IMR-90 (cell line): Measurements from ENCODE around the gene PRKCE. TPM values are rescaled to one million over a fixed set of nuclear protein-coding genes. Genes with fewer than 3 reads are reported as not detected.
A peak's percentile ranks its signal among the peaks of the same experiment; 100 is the strongest.

Experiments used
- ATAC-seq: fragments of 200-7000 bp; cut with Tn5 transposase; 2 replicates; pipeline ENCODE4 v1.9.1; 2020; ENCODE audit warnings: low read depth, mild to moderate bottlenecking, moderate library complexity
- BruUV-seq: library from RNA; stranded (reverse); fragments of 400-500 nt; replicated peaks from 2 replicates; lab custom pipeline; 2021; lab: Mats Ljungman, UMichigan
- CTCF ChIA-PET: fragments of 300-600 bp; formaldehyde crosslinking; extraction: SDS; loops from one replicate; lab custom pipeline; 2021; ENCODE audit warnings: antibody characterized with exemption; lab: Yijun Ruan, JAX
- POLR2A ChIA-PET: fragments of 300-600 bp; sonication (Branson Sonifier 250); formaldehyde crosslinking; loops from one replicate; lab custom pipeline; 2022; ENCODE audit warnings: antibody characterized with exemption; ENCODE audit not compliant: unreplicated experiment; lab: Charles Lee
- DNase-seq: peaks from one replicate; pipeline ENCODE4 v3.0.0; 2013
- H2AFZ ChIP-seq: replicated peaks from 2 replicates; pipeline ENCODE3; 2013; ENCODE audit warnings: low read length, mild to moderate bottlenecking; ENCODE audit not compliant: poor library complexity
- H2AK5ac ChIP-seq: 2 replicates; pipeline ENCODE4 v1.6.1; 2013; ENCODE audit warnings: low read depth, low read length, inconsistent platforms
- H2AK9ac ChIP-seq: replicated peaks from 2 replicates; pipeline ENCODE3; 2013; ENCODE audit warnings: mild to moderate bottlenecking, low read depth, low read length, moderate library complexity; ENCODE audit not compliant: poor library complexity
- H2BK120ac ChIP-seq: 2 replicates; pipeline ENCODE4 v1.6.1; 2013; ENCODE audit warnings: low read depth, low read length, inconsistent platforms
- H2BK15ac ChIP-seq: 3 replicates; pipeline ENCODE4 v1.6.1; 2013; ENCODE audit warnings: low read depth, low read length, inconsistent platforms
- H2BK20ac ChIP-seq: 2 replicates; pipeline ENCODE4 v1.6.1; 2013; ENCODE audit warnings: low read depth, mild to moderate bottlenecking, inconsistent platforms, low read length, moderate library complexity
- H2BK5ac ChIP-seq: 2 replicates; pipeline ENCODE4 v1.6.1; 2013; ENCODE audit warnings: mild to moderate bottlenecking, low read depth, low read length, inconsistent platforms; ENCODE audit not compliant: poor library complexity, severe bottlenecking
- H3K14ac ChIP-seq: replicated peaks from 2 replicates; pipeline ENCODE4 v1.6.1; 2013; ENCODE audit warnings: low read depth, low read length, inconsistent platforms
- H3K18ac ChIP-seq: 2 replicates; pipeline ENCODE4 v1.6.1; 2013; ENCODE audit warnings: low read depth, low read length, control low read depth
- H3K23ac ChIP-seq: 2 replicates; pipeline ENCODE4 v1.6.1; 2013; ENCODE audit warnings: low read depth, low read length, inconsistent platforms
- H3K27ac ChIP-seq: 2 replicates; pipeline ENCODE4 v1.5.1; 2013; ENCODE audit warnings: mild to moderate bottlenecking, control low read depth, low read length; ENCODE audit not compliant: insufficient read depth
- H3K27me3 ChIP-seq: 2 replicates; pipeline ENCODE4 v1.6.1; 2013; ENCODE audit warnings: low read length; ENCODE audit not compliant: control insufficient read depth, insufficient read depth
- H3K36me3 ChIP-seq: 2 replicates; pipeline ENCODE4 v1.6.1; 2013; ENCODE audit warnings: low read length, mixed read lengths; ENCODE audit not compliant: control insufficient read depth, insufficient read depth
- H3K4ac ChIP-seq: 2 replicates; pipeline ENCODE4 v1.6.1; 2013; ENCODE audit warnings: low read depth, low read length, inconsistent platforms
- H3K4me1 ChIP-seq: 2 replicates; pipeline ENCODE4 v1.6.1; 2013; ENCODE audit warnings: low read length, mixed read lengths; ENCODE audit not compliant: control insufficient read depth, insufficient read depth
- H3K4me2 ChIP-seq: 2 replicates; pipeline ENCODE4 v1.6.1; 2013; ENCODE audit warnings: low read depth, mild to moderate bottlenecking, control low read depth, low read length, moderate library complexity
- H3K4me3 ChIP-seq: 2 replicates; pipeline ENCODE4 v1.5.1; 2013; ENCODE audit warnings: low read depth, mild to moderate bottlenecking, control low read depth, low read length, moderate library complexity; ENCODE audit not compliant: insufficient read depth
- H3K56ac ChIP-seq: 2 replicates; pipeline ENCODE4 v1.6.1; 2013; ENCODE audit warnings: low read length, inconsistent platforms; ENCODE audit not compliant: insufficient read depth; ENCODE audit errors: extremely low read depth
- H3K79me1 ChIP-seq, 2 experiments: 2 replicates each; pipeline ENCODE4 v1.6.1; 2013; ENCODE audit warnings: low read length in 2 of 2, inconsistent platforms in 1 of 2, low read depth in 1 of 2
- H3K9ac ChIP-seq: 2 replicates; pipeline ENCODE4 v1.6.1; 2013; ENCODE audit warnings: low read depth, low read length, control low read depth
- H3K9me1 ChIP-seq: 2 replicates; pipeline ENCODE4 v1.6.1; 2013; ENCODE audit warnings: low read length, inconsistent platforms; ENCODE audit not compliant: insufficient read depth
- H3K9me3 ChIP-seq: 2 replicates; pipeline ENCODE4 v1.6.1; 2013; ENCODE audit warnings: low read length; ENCODE audit not compliant: control insufficient read depth, insufficient read depth
- H4K20me1 ChIP-seq: 2 replicates; pipeline ENCODE4 v1.6.1; 2013; ENCODE audit warnings: low read length, inconsistent platforms; ENCODE audit not compliant: insufficient read depth
- H4K5ac ChIP-seq: 2 replicates; pipeline ENCODE4 v1.6.1; 2013; ENCODE audit warnings: mild to moderate bottlenecking, low read depth, low read length, control low read depth
- H4K8ac ChIP-seq, 2 experiments: 2 replicates each; pipeline ENCODE4 v1.6.1; 2013; ENCODE audit warnings: low read depth in 2 of 2, low read length in 2 of 2, control low read depth in 1 of 2, inconsistent platforms in 1 of 2
- H4K91ac ChIP-seq: 2 replicates; pipeline ENCODE4 v1.6.1; 2013; ENCODE audit warnings: low read depth, low read length, inconsistent platforms; ENCODE audit not compliant: insufficient read depth
- BHLHE40 ChIP-seq: fragments of 150-350 bp; IDR thresholded peaks from 2 replicates; pipeline ENCODE4 v1.6.1; 2016; ENCODE audit warnings: mild to moderate bottlenecking, low read depth, low read length
- CHD1 ChIP-seq: IDR thresholded peaks from 2 replicates; pipeline ENCODE4 v1.6.1; 2012; ENCODE audit warnings: low read depth, low read length, improper control_type of control experiment
- FOS ChIP-seq: fragments of 150-350 bp; IDR thresholded peaks from 2 replicates; pipeline ENCODE4 v1.6.1; 2016; ENCODE audit warnings: low read depth, low read length
- MAFK ChIP-seq: IDR thresholded peaks from 2 replicates; pipeline ENCODE4 v1.6.1; 2012; ENCODE audit warnings: low read depth, low read length, improper control_type of control experiment
- MAZ ChIP-seq: IDR thresholded peaks from 2 replicates; pipeline ENCODE4 v1.6.1; 2012; ENCODE audit warnings: low read depth, mild to moderate bottlenecking, low read length, improper control_type of control experiment, moderate library complexity, borderline replicate concordance
- MXI1 ChIP-seq: IDR thresholded peaks from 2 replicates; pipeline ENCODE4 v1.6.1; 2012; ENCODE audit warnings: low read depth, mild to moderate bottlenecking, low read length, moderate library complexity, borderline replicate concordance
- POLR2A ChIP-seq: IDR thresholded peaks from 2 replicates; pipeline ENCODE4 v1.6.1; 2012; ENCODE audit warnings: mild to moderate bottlenecking, low read depth, low read length
- RAD21 ChIP-seq: IDR thresholded peaks from 2 replicates; pipeline ENCODE4 v1.6.1; 2012; ENCODE audit warnings: low read length, improper control_type of control experiment
- RCOR1 ChIP-seq: IDR thresholded peaks from 2 replicates; pipeline ENCODE4 v1.6.1; 2012; ENCODE audit warnings: mild to moderate bottlenecking, low read length, improper control_type of control experiment; ENCODE audit not compliant: insufficient replicate concordance
- RFX5 ChIP-seq: IDR thresholded peaks from 2 replicates; pipeline ENCODE4 v1.8.0; 2012; ENCODE audit warnings: low read depth, mild to moderate bottlenecking, low read length, moderate library complexity
- SMC3 ChIP-seq: fragments of 150-350 bp; IDR thresholded peaks from 2 replicates; pipeline ENCODE4 v1.6.1; 2016; ENCODE audit warnings: low read depth, mild to moderate bottlenecking, antibody characterized with exemption, low read length, moderate library complexity
- USF2 ChIP-seq: fragments of 150-350 bp; IDR thresholded peaks from 2 replicates; pipeline ENCODE4 v1.6.1; 2017; ENCODE audit warnings: mild to moderate bottlenecking, antibody characterized with exemption, low read length, low read depth
- WGBS, 2 experiments: methylation state at CpG; one replicate each; pipeline versions ENCODE4 v1.1.5 to v1.1.7; 2013; ENCODE audit warnings: missing lambda C conversion rate in 2 of 2; ENCODE audit not compliant: insufficient read length in 1 of 2; ENCODE audit errors: extremely low coverage in 2 of 2; 5-methylcytosine and 5-hydroxymethylcytosine counted together
- dilution Hi-C: fragments of 300-500 bp; cut with HindIII; formaldehyde crosslinking; loops from one replicate; pipeline ENCODE4 v1.14.3; 2018; ENCODE audit warnings: low sequenced_read_pairs; ENCODE audit not compliant: unreplicated experiment
- in situ Hi-C: fragments of 300-500 bp; cut with MboI; formaldehyde crosslinking; loops from 3 replicates; pipeline ENCODE4 v1.14.3; 2019; ENCODE audit warnings: low sequenced_read_pairs, inconsistent platforms, mixed read lengths
- intact Hi-C: fragments of 100-400 bp; cut with micrococcal nuclease; formaldehyde crosslinking; loops from 2 replicates; pipeline ENCODE4 v1.10.0; 2022
- polyA plus RNA-seq, 3 experiments: library from polyadenylated mRNA; depleted of rRNA; stranded (reverse); fragments of >200 nt; gene quantifications; 2 replicates each; pipeline ENCODE4 v1.2.3, GENCODE V29; 2012; ENCODE audit warnings: low replicate concordance in 1 of 3
- total RNA-seq: library from RNA; depleted of rRNA; stranded (reverse); fragments of >200 nt; gene quantifications from 2 replicates; pipeline ENCODE4 v1.2.3, GENCODE V29; 2012
- TF ChIP-seq, protein P1 (sequence below): conservative IDR thresholded peaks from 2 replicates; pipeline ENCODE4 v1.5.1; 2012; ENCODE audit warnings: mild to moderate bottlenecking, low read depth, low read length, improper control_type of control experiment

The PRKCE gene
- total and polyA plus RNA-seq, 2 of the 4 experiments (the other 2 are of a cell fraction) = 8.1 to 32.4 TPM

DNA sequence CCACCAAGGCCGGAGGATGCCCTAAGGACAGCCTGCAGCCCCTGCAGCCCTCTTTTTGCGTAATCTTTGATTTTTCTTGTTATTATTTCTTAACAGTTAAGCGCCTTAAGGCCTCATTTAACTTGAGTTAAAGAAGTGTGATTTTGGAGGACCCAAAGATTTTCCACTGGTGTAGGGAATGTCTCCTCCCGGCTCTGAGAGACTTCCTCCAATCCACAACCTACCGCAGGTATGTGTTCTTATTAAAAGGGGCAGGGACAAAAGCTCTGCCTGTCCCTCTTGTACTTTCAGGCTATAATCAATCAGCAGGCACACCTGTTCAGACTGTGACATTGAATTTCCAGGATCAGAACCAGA, 285.1 kb downstream of the PRKCE start (continued):
- TF ChIP-seq USF2 (no peak), RCOR1 (no peak), BHLHE40 (no peak)

GRCh38 chr2:45937990-45938389, 286.5 kb downstream of the PRKCE start:
- DNase-seq (no peak), ATAC-seq (no peak)
- ChIA-PET CTCF (no interaction called here), POLR2A (no interaction called here)
- no peaks in the 10 kb centered on the region for H3K36me3 ChIP-seq
- H3K9me1 ChIP-seq = peaks cover 23% of the 10 kb centered on the region
- H3K27me3 ChIP-seq = no peaks in the 10 kb centered on the region
- H2AFZ ChIP-seq = peak overlapping the region; percentile 13
- peak overlapping the region; percentile 71; the same call in 1 of the 2 replicates for H3K14ac ChIP-seq
- H4K91ac ChIP-seq = peak overlapping the region; percentile 69
- intact Hi-C loops = loop anchor here (1.0 to 10.0 kb wide), 4 partner anchors 54 to 953 kb away; no protein-coding TSS in a partner anchor
- dilution Hi-C loops = loop anchor here (25.0 kb wide), 1 partner anchor 301 kb away; no protein-coding TSS in a partner anchor
- peak overlapping the region; percentile 9; the same call in 1 of the 2 replicates for H3K9ac ChIP-seq
- BruUV-seq = no TSS peak
- peak overlapping the region; percentile 97 for H2AK5ac ChIP-seq
- no peak overlapping the region for H3K56ac ChIP-seq
- peak overlapping the region; percentile 55; the same call in 1 of the 2 replicates for H3K23ac ChIP-seq
- H3K79me1 ChIP-seq = peaks cover 2 to 19% of the 10 kb centered on the region in 2 experiments; a peak in 2 of 4 replicates
- H4K8ac ChIP-seq = peak overlapping the region; percentile 41 to 72; a peak in 3 of 4 replicates
- in situ Hi-C loops = loop anchor here (5.0 to 10.0 kb wide), 2 partner anchors 163 to 291 kb away; no protein-coding TSS in a partner anchor
- H3K4me2 ChIP-seq = no peak overlapping the region; the same call in 1 of the 2 replicates
- peak overlapping the region; percentile 57; the same call in 2 of the 3 replicates for H2BK15ac ChIP-seq
- H2BK20ac ChIP-seq = peak overlapping the region; percentile 81
- H3K4me3 ChIP-seq = no peak overlapping the region
- peak overlapping the region; percentile 77 for H2AK9ac ChIP-seq
- H4K5ac ChIP-seq = peak overlapping the region; percentile 93
- peaks cover 22% of the 10 kb centered on the region for H3K4me1 ChIP-seq
- H2BK5ac ChIP-seq = peak overlapping the region; percentile 90
- peak overlapping the region; percentile 99 for H2BK120ac ChIP-seq
- peak overlapping the region; percentile 92 for H3K4ac ChIP-seq
- peak overlapping the region; percentile 85; the same call in 1 of the 2 replicates for H3K27ac ChIP-seq
- H3K9me3 ChIP-seq = no peaks in the 10 kb centered on the region
- peak overlapping the region; percentile 80 for H3K18ac ChIP-seq
- WGBS, 2 experiments = no CpG with 5 or more reads among the region's 4 CpGs
- H4K20me1 ChIP-seq = peaks cover 4% of the 10 kb centered on the region; the same call in 1 of the 2 replicates
- no peak for TF ChIP-seq MXI1
- no peak for TF ChIP-seq USF2
- no peak for TF ChIP-seq BHLHE40
- TF ChIP-seq MAFK = no peak
- TF ChIP-seq POLR2A = no peak
- no peak for TF ChIP-seq SMC3
- TF ChIP-seq RFX5 = no peak
- no peak for TF ChIP-seq CHD1
- TF ChIP-seq FOS = no peak
- TF ChIP-seq MAZ = no peak
- TF ChIP-seq, protein P1, sequence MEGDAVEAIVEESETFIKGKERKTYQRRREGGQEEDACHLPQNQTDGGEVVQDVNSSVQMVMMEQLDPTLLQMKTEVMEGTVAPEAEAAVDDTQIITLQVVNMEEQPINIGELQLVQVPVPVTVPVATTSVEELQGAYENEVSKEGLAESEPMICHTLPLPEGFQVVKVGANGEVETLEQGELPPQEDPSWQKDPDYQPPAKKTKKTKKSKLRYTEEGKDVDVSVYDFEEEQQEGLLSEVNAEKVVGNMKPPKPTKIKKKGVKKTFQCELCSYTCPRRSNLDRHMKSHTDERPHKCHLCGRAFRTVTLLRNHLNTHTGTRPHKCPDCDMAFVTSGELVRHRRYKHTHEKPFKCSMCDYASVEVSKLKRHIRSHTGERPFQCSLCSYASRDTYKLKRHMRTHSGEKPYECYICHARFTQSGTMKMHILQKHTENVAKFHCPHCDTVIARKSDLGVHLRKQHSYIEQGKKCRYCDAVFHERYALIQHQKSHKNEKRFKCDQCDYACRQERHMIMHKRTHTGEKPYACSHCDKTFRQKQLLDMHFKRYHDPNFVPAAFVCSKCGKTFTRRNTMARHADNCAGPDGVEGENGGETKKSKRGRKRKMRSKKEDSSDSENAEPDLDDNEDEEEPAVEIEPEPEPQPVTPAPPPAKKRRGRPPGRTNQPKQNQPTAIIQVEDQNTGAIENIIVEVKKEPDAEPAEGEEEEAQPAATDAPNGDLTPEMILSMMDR = no peak
- TF ChIP-seq RCOR1 = no peak
- TF ChIP-seq RAD21 = no peak
